ENCODE data around the gene ARHGAP24. TPM values are rescaled to one million over a fixed set of nuclear protein-coding genes. Genes with fewer than 3 reads are reported as not detected.

Gene ARHGAP24
- total RNA-seq, 1 donor from 2014 or later = 1.5 TPM

DNA sequence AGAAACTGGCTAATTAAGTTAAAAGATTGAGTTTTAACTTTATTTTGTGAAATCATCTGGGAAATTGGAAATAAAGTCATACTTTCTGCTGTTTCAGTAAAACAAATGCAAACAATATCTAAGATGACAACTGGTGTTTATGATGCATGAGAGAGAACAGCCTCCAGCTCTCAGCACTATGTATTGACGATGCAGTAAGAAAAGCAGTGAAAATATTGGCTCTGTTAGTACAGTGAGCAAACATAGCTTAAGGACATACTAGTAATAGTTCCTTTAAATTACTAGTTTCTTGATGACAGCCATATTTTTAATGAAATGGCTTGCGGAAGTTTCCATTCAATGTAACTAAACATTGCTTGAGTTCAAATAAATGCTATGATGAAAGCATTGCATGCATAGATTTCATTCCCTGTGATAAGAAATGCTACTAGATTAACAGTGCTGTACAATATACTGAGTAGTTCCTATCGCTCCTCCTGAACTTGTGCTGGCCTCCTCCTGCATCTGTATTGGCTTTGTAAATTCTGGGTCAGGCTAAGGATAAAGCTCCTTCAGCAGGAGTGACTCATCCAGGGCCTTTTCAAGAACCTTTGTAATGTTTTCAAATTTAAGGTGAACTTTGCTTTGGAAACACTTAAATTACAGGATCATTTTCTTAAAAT is 11.6 kb downstream of the ARHGAP24 start:
- H3K27me3 Mint-ChIP-seq (ENCODE audit: low read depth) = no peaks in the 10 kb centered on the region
- H3K9me3 Mint-ChIP-seq = no peaks in the 10 kb centered on the region
- no peaks in the 10 kb centered on the region for H3K36me3 Mint-ChIP-seq (ENCODE audit: low read depth)
- H3K4me1 Mint-ChIP-seq = no peaks in the 10 kb centered on the region
- DNase-seq (ENCODE audit: low read depth, low spot score) = no peak
- no peak for TF ChIP-seq CTCF (conservative IDR thresholded peaks at IDR 0.05)
- H3K27ac Mint-ChIP-seq (ENCODE audit: unreplicated experiment) = no peak overlapping the region
- no peak overlapping the region for H3K4me3 Mint-ChIP-seq

DNA sequence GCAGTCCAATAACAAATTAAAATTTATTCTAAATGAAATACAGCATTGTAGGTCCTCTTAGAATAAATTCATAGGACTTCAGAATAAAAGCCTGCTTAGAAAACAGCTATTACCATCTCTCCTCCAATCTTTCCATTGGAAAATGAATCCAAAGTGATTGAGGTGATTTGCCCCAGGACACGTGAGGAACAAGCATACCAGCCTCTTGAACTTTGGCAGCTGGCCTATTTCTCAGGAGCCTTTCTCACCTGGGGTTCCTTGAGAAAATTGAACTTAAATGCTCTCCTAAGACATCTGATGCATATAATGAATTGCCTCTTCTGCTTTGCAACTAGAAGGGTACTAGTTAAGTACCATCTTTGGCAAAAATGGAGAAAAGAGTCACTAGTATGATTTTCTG is 13.5 kb downstream of the ARHGAP24 start:
- Mint-ChIP-seq H3K27me3 (ENCODE audit: low read depth) (no peaks in the 10 kb centered on the region), H3K4me1 (no peaks in the 10 kb centered on the region)

GRCh38 chr4:85489273-85489981 is 14.5 kb downstream of the ARHGAP24 start:
- no peak for TF ChIP-seq CTCF (conservative IDR thresholded peaks at IDR 0.05)
- Mint-ChIP-seq H3K4me1 (no peaks in the 10 kb centered on the region), H3K9me3 (no peaks in the 10 kb centered on the region), H3K27ac (ENCODE audit: unreplicated experiment) (no peak overlapping the region), H3K36me3 (ENCODE audit: low read depth) (no peaks in the 10 kb centered on the region), H3K27me3 (ENCODE audit: low read depth) (no peaks in the 10 kb centered on the region), H3K4me3 (no peak overlapping the region)
- no peak for DNase-seq (ENCODE audit: low read depth, low spot score)

More for the DNA sequence above, 13.5 kb downstream of the ARHGAP24 start:
- no peak for TF ChIP-seq CTCF (conservative IDR thresholded peaks at IDR 0.05)
- no peak for DNase-seq (ENCODE audit: low read depth, low spot score)
- H3K36me3 Mint-ChIP-seq (ENCODE audit: low read depth) = no peaks in the 10 kb centered on the region
- H3K9me3 Mint-ChIP-seq = no peaks in the 10 kb centered on the region
- no peak overlapping the region for H3K27ac Mint-ChIP-seq (ENCODE audit: unreplicated experiment)
- no peak overlapping the region for H3K4me3 Mint-ChIP-seq

DNA sequence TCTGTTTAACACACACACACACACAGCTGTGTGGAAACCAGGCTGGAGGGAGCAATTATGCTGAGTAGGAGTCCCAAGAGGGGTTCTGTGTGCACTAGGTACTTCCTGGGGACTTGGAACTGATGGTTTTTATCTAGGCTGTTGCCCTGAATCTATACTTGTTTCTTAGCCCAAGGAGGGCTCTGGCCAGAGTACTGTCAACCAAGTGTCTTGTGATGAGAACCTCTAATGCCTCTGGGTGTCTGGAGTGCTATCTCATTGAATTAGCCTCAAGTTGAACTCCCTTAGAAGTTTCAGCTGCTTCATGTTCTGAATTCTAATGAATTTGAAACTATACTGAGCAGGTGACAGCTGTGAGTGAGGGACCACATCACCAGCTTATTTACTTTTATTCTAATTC is 16.6 kb downstream of the ARHGAP24 start:
- no peaks in the 10 kb centered on the region for H3K36me3 Mint-ChIP-seq (ENCODE audit: low read depth)
- no peak for DNase-seq (ENCODE audit: low read depth, low spot score)
- no peak for TF ChIP-seq CTCF (conservative IDR thresholded peaks at IDR 0.05)
- no peak overlapping the region for H3K4me3 Mint-ChIP-seq
- H3K4me1 Mint-ChIP-seq = no peaks in the 10 kb centered on the region
- H3K27me3 Mint-ChIP-seq (ENCODE audit: low read depth) = no peaks in the 10 kb centered on the region
- H3K9me3 Mint-ChIP-seq = peaks cover 2% of the 10 kb centered on the region
- no peak overlapping the region for H3K27ac Mint-ChIP-seq (ENCODE audit: unreplicated experiment)

DNA sequence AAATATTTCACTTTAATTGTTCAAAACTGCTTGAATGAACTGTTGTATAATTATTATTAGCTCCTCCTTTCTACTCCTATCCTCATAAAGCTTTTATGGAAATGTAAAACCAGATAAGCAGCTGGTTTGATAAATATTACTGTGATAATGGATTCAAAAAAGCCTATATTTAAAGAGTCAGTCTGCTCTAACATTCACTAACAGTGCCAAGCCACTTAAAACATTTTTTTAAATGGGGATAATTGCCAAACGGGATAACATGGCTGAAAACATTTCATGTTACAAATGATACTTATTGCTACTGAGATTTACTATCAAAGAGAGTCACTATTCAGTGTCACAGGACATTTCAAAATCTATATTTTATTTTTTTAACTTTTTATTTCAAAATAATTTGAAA is 17.4 kb downstream of the ARHGAP24 start:
- H3K9me3 Mint-ChIP-seq = peaks cover 2% of the 10 kb centered on the region

More for the DNA sequence above, 17.4 kb downstream of the ARHGAP24 start:
- DNase-seq (ENCODE audit: low read depth, low spot score) = no peak
- no peak overlapping the region for H3K4me3 Mint-ChIP-seq
- H3K27ac Mint-ChIP-seq (ENCODE audit: unreplicated experiment) = no peak overlapping the region
- TF ChIP-seq CTCF (conservative IDR thresholded peaks at IDR 0.05) = no peak
- H3K4me1 Mint-ChIP-seq = no peaks in the 10 kb centered on the region
- no peaks in the 10 kb centered on the region for H3K36me3 Mint-ChIP-seq (ENCODE audit: low read depth)
- H3K27me3 Mint-ChIP-seq (ENCODE audit: low read depth) = no peaks in the 10 kb centered on the region

Measured in neural crest cell (in vitro differentiated cells).